ENCODE data around the gene CGNL1.

DNA sequence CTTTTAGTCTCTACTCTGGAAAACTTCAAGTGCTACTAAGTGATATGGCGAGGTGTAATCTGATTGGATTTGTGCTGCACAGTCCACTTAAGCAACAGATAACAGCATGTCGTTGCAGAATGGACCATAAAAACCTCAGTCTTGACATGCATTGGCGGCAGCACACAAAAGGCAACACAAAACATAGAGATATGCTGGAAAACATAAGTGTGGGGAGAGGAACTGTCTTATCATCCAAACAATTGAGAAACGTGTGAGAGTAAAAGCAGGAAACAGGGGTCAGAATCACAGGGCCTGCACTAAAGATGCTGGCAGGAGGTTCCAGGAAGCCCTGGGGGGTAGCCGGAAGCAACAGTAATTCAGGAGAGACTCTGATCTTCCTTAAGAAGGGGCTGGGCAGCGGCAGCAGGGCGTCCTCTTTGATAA is 82.1 kb downstream of the CGNL1 start:
- TF ChIP-seq, protein P1, sequence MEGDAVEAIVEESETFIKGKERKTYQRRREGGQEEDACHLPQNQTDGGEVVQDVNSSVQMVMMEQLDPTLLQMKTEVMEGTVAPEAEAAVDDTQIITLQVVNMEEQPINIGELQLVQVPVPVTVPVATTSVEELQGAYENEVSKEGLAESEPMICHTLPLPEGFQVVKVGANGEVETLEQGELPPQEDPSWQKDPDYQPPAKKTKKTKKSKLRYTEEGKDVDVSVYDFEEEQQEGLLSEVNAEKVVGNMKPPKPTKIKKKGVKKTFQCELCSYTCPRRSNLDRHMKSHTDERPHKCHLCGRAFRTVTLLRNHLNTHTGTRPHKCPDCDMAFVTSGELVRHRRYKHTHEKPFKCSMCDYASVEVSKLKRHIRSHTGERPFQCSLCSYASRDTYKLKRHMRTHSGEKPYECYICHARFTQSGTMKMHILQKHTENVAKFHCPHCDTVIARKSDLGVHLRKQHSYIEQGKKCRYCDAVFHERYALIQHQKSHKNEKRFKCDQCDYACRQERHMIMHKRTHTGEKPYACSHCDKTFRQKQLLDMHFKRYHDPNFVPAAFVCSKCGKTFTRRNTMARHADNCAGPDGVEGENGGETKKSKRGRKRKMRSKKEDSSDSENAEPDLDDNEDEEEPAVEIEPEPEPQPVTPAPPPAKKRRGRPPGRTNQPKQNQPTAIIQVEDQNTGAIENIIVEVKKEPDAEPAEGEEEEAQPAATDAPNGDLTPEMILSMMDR (conservative IDR thresholded peaks at IDR 0.05), result no peak
- TF ChIP-seq ZFX (IDR thresholded peaks at IDR 0.05), result no peak

Measured in C4-2B (cell line).